Activated gamma-delta T cell (primary cell): Measurements from ENCODE around the gene TMSB15C.
"Not testable (repeated sequence)": the region's sequence is repeated elsewhere in the genome, so short reads cannot be mapped to it uniquely, and the experiment has no call there.

Experiments used
- DNase-seq: peaks from one replicate; lab custom pipeline; 2025; lab: John Stamatoyannopoulos, UW
- total RNA-seq, 2 donors: gene quantifications; one replicate each; lab custom pipeline; 2026; lab: John Stamatoyannopoulos, UW

TMSB15C gene
- total RNA-seq = 0 to 0.36 reads per million in 2 donors

GRCh38 chrX:104075778-104076445, at the start of gene TMSB15C:
Gene TMSB15C (minus strand): TSS chrX:104076236.
- DNase-seq = not testable (repeated sequence)

- no peak for DNase-seq
These were observed 46.8 kb upstream of the TMSB15C start for GRCh38 chrX:104122829-104123228.

GRCh38 chrX:104118765-104119164, 42.7 kb upstream of the TMSB15C start:
- DNase-seq = no peak

- DNase-seq = no peak
These were observed 41.7 kb upstream of the TMSB15C start for GRCh38 chrX:104117759-104118158.

- no peak for DNase-seq
These were observed 37.4 kb upstream of the TMSB15C start for GRCh38 chrX:104113222-104113965.

GRCh38 chrX:104112326-104112951, 36.4 kb upstream of the TMSB15C start, which contains the start of gene ZCCHC18:
Gene ZCCHC18 (plus strand): TSS chrX:104112523. CDS start chrX:104114112, 1,589 bp downstream.
- peak; percentile 31 for DNase-seq

- DNase-seq = not testable (repeated sequence)
These were observed 34.6 kb upstream of the TMSB15C start for GRCh38 chrX:104110491-104111240.

- DNase-seq = no peak
These were observed 32.9 kb upstream of the TMSB15C start for GRCh38 chrX:104108955-104109354.

- DNase-seq = no peak
These were observed 29.6 kb upstream of the TMSB15C start for GRCh38 chrX:104105330-104106262.

- DNase-seq = no peak
These were observed 28.6 kb upstream of the TMSB15C start for GRCh38 chrX:104104676-104105075.

GRCh38 chrX:104098919-104099318, 22.9 kb upstream of the TMSB15C start:
- no peak for DNase-seq

GRCh38 chrX:104098151-104098808, 22.2 kb upstream of the TMSB15C start:
- no peak for DNase-seq

GRCh38 chrX:104085919-104086318, 9.9 kb upstream of the TMSB15C start:
- no peak for DNase-seq

GRCh38 chrX:104085477-104085876, 9.4 kb upstream of the TMSB15C start:
- DNase-seq = no peak

GRCh38 chrX:104084534-104085277, 8.7 kb upstream of the TMSB15C start:
- DNase-seq = no peak

GRCh38 chrX:104084063-104084462, 8.0 kb upstream of the TMSB15C start:
- no peak for DNase-seq

- DNase-seq = not testable (repeated sequence)
These were observed 1.8 kb upstream of the TMSB15C start for GRCh38 chrX:104077854-104078253.

- DNase-seq = not testable (repeated sequence)
These were observed 13.4 kb downstream of the TMSB15C start for GRCh38 chrX:104062636-104063035.

GRCh38 chrX:104054956-104055355, 21.1 kb downstream of the TMSB15C start:
- not testable (repeated sequence) for DNase-seq

- no peak for DNase-seq
These were observed 28.9 kb downstream of the TMSB15C start for GRCh38 chrX:104047171-104047570.
